ENCODE data around the gene SOWAHC. TPM values are rescaled to one million over a fixed set of nuclear protein-coding genes. Genes with fewer than 3 reads are reported as not detected.
A peak's percentile ranks its signal among the peaks of the same experiment; 100 is the strongest.

The SOWAHC gene
- total RNA-seq, 1 donor from 2014 or later: 20.8 TPM

GRCh38 chr2:109646961-109647360, 32.8 kb downstream of the SOWAHC start:
- no peak for DNase-seq (ENCODE audit: low spot score in 2 of 2)
- TF ChIP-seq, protein P1, sequence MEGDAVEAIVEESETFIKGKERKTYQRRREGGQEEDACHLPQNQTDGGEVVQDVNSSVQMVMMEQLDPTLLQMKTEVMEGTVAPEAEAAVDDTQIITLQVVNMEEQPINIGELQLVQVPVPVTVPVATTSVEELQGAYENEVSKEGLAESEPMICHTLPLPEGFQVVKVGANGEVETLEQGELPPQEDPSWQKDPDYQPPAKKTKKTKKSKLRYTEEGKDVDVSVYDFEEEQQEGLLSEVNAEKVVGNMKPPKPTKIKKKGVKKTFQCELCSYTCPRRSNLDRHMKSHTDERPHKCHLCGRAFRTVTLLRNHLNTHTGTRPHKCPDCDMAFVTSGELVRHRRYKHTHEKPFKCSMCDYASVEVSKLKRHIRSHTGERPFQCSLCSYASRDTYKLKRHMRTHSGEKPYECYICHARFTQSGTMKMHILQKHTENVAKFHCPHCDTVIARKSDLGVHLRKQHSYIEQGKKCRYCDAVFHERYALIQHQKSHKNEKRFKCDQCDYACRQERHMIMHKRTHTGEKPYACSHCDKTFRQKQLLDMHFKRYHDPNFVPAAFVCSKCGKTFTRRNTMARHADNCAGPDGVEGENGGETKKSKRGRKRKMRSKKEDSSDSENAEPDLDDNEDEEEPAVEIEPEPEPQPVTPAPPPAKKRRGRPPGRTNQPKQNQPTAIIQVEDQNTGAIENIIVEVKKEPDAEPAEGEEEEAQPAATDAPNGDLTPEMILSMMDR (IDR thresholded peaks at IDR 0.05): no peak
- Histone ChIP-seq H3K4me1 (peaks cover 4 to 23% of the 10 kb centered on the region in 2 donors), H3K27ac (peak overlapping the region; percentile 73 to 87), H3K36me3 (no peaks in the 10 kb centered on the region), H3K9me3 (no peaks in the 10 kb centered on the region), H3K4me3 (no peak overlapping the region), H3K27me3 (no peaks in the 10 kb centered on the region)
- intact Hi-C loops (cut with DNase I): loop anchor here (1.0 kb wide), 1 partner anchor 33 kb away; the partner anchor contains the start of gene SOWAHC

DNA sequence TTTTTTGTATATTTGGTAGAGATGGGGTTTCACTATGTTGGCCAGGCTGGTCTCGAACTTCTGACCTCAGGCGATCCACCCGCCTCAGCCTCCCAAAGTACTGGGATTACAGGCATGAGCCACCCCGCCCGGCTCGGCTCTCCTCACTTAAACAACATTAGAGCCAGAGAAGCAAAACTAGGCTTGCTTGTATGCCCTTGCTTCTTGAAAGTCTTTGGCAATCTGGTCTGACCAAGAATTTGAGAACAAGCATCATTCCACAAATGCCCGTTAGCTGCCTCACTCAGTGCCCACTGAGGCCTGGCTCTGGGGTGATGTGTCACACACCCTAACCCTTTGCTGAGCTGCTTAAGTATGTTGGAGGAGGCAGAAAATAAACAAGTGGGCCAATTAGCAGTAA, 33.5 kb downstream of the SOWAHC start:
- TF ChIP-seq, protein P1 (IDR thresholded peaks at IDR 0.05): no peak

DNA sequence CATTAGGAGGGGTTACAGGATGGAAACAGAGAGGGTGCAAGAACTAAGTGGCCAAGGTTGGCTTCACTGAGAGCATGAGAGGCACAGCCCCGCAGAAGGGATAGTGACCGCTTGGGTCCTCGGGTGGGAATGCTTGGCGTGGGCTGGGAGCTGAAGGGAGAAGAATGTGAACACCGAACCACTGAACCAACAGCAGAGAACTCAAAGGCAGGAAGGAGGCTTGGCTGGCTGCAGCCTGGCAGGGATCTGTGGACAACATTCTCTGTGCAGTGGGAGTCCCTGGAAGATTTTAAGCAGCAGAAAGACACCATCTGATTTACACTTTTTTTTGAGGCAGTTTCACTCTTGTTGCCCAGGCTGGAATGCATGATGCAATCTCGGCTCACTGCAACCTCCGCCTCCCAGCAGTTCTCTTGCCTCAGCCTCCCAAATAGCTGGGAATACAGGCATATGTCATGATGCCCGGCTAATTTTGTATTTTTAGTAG, 33.9 kb downstream of the SOWAHC start:
- Histone ChIP-seq H3K27me3 (no peaks in the 10 kb centered on the region), H3K4me1 (peaks cover 4 to 23% of the 10 kb centered on the region in 2 donors), H3K36me3 (no peaks in the 10 kb centered on the region), H3K4me3 (peak overlapping the region in 1 of 2 donors; percentile 49), H3K27ac (peak overlapping the region; percentile 73 to 87), H3K9me3 (no peaks in the 10 kb centered on the region)
- peak in 1 of 2 donors; percentile 74 for DNase-seq (ENCODE audit: low spot score in 2 of 2)
- TF ChIP-seq, protein P1 (IDR thresholded peaks at IDR 0.05): no peak
- intact Hi-C loops (cut with DNase I): loop anchor here (2.0 kb wide), 1 partner anchor 43 kb away; no protein-coding TSS in a partner anchor

More for the DNA sequence above, 33.5 kb downstream of the SOWAHC start:
- intact Hi-C loops (cut with DNase I): loop anchor here (1.0 to 2.0 kb wide), 2 partner anchors 33 to 43 kb away; partner anchors contain the start of gene SOWAHC
- peak; percentile 16 to 90 for DNase-seq (ENCODE audit: low spot score in 2 of 2)
- Histone ChIP-seq H3K9me3 (no peaks in the 10 kb centered on the region), H3K27me3 (no peaks in the 10 kb centered on the region), H3K36me3 (no peaks in the 10 kb centered on the region), H3K4me3 (peak overlapping the region in 1 of 2 donors; percentile 49), H3K27ac (peak overlapping the region; percentile 73 to 87), H3K4me1 (peaks cover 4 to 23% of the 10 kb centered on the region in 2 donors)

- no peak for DNase-seq (ENCODE audit: low spot score in 2 of 2)
- no peaks in the 10 kb centered on the region for H3K9me3 ChIP-seq
- H3K36me3 ChIP-seq: no peaks in the 10 kb centered on the region
- H3K27me3 ChIP-seq: no peaks in the 10 kb centered on the region
- TF ChIP-seq, protein P1 (IDR thresholded peaks at IDR 0.05): no peak
- peaks cover 0 to 7% of the 10 kb centered on the region in 2 donors for H3K4me1 ChIP-seq
- H3K4me3 ChIP-seq: no peak overlapping the region
- no peak overlapping the region for H3K27ac ChIP-seq
- intact Hi-C loops (cut with DNase I): loop anchor here (2.0 kb wide), 1 partner anchor 41 kb away; no protein-coding TSS in a partner anchor
Observed at GRCh38 chr2:109649736-109650695, 35.9 kb downstream of the SOWAHC start.

DNA sequence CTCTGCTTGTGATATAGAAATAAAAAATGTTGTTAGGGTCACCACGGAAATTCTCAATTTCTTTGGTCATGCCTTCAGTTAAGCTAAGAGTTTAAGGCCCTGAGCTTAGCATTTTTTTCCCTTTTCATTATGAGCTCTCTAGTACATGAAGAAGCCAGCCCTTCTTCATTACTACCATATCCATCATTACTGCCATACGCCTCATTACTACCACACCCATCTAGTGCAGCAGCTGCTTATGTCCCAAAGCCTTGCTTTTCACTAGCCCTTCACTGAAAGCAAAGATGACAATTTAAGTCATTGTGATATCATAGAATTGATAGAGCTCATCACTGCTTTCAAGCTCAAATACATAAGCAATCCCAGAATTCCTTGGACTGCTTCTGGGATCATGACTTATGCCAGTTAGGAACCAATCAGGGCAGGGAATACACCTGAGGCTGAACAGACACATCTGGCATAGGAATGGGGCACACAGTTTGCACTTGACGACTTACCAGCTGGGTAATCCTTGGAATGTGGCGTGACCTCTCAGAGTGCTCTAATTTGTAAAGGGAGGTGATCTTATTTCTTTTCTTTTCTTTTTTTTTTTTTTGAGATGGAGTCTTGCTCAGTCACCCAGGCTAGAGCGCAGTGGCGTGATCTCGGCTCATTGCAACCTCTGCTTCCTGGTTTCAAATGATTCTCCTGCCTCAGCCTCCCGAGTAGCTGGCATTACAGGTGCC, 40.3 kb downstream of the SOWAHC start:
- intact Hi-C loops (cut with DNase I): no loop called here
- Histone ChIP-seq H3K4me1 (no peaks in the 10 kb centered on the region), H3K9me3 (no peaks in the 10 kb centered on the region), H3K27me3 (no peaks in the 10 kb centered on the region), H3K27ac (no peak overlapping the region), H3K36me3 (no peaks in the 10 kb centered on the region), H3K4me3 (no peak overlapping the region)
- TF ChIP-seq, protein P1 (IDR thresholded peaks at IDR 0.05): no peak
- no peak for DNase-seq (ENCODE audit: low spot score in 2 of 2)

All from ascending aorta (tissue), 2 donors.